CD1c-positive myeloid dendritic cell (primary cell): ENCODE data around the gene MIEF2.

Source experiments
- DNase-seq: peaks from one replicate; pipeline ENCODE4 v3.0.0-alpha.2; 2016; ENCODE audit errors: extremely low spot score

Gene MIEF2

GRCh38 chr17:18256351-18256750 is 4.1 kb upstream of the MIEF2 start:
- no peak for DNase-seq

GRCh38 chr17:18256776-18257175 is 3.7 kb upstream of the MIEF2 start:
- no peak for DNase-seq

GRCh38 chr17:18257268-18257981 is 3.0 kb upstream of the MIEF2 start:
- no peak for DNase-seq

- DNase-seq: peak; percentile 93
Measured at GRCh38 chr17:18257982-18258355, 2.5 kb upstream of the MIEF2 start.

GRCh38 chr17:18258356-18259038 is 2.0 kb upstream of the MIEF2 start, which contains the start of gene FLII:
FLII (minus strand) TSS chr17:18258738; CDS start chr17:18258690, 48 bp downstream.
- DNase-seq: peak; percentile 67

GRCh38 chr17:18259621-18260331 is 686 bp upstream of the MIEF2 start:
- DNase-seq: no peak

- DNase-seq: peak; percentile 57
Measured at GRCh38 chr17:18261146-18261515, 669 bp downstream of the MIEF2 start.

- no peak for DNase-seq
Measured at GRCh38 chr17:18261659-18262058, 1.2 kb downstream of the MIEF2 start.

GRCh38 chr17:18262111-18262510 is 1.6 kb downstream of the MIEF2 start:
- no peak for DNase-seq

- DNase-seq: peak; percentile 37
Measured at GRCh38 chr17:18262641-18263040, 2.2 kb downstream of the MIEF2 start.

- no peak for DNase-seq
Measured at GRCh38 chr17:18263885-18264682, 3.6 kb downstream of the MIEF2 start.

GRCh38 chr17:18267366-18267765 is 6.9 kb downstream of the MIEF2 start:
- DNase-seq: no peak

- no peak for DNase-seq
Measured at GRCh38 chr17:18267927-18268711, 7.7 kb downstream of the MIEF2 start.

GRCh38 chr17:18270046-18270931 is 9.8 kb downstream of the MIEF2 start:
- no peak for DNase-seq

GRCh38 chr17:18277076-18277475 is 16.6 kb downstream of the MIEF2 start:
- no peak for DNase-seq

GRCh38 chr17:18278867-18279266 is 18.4 kb downstream of the MIEF2 start:
- no peak for DNase-seq

GRCh38 chr17:18280249-18280648 is 19.8 kb downstream of the MIEF2 start:
- DNase-seq: no peak

GRCh38 chr17:18280766-18281371 is 20.4 kb downstream of the MIEF2 start:
- DNase-seq: no peak

- DNase-seq: no peak
Measured at GRCh38 chr17:18281788-18282187, 21.3 kb downstream of the MIEF2 start.

- DNase-seq: no peak
Measured at GRCh38 chr17:18285296-18285695, 24.8 kb downstream of the MIEF2 start.
